Neural cell (in vitro differentiated cells): ENCODE results near the gene DTD1. TPM values are rescaled to one million over a fixed set of nuclear protein-coding genes. Genes with fewer than 3 reads are reported as not detected.

Experiments used
- H2AFZ ChIP-seq: fragments of 200-600, 300-800 bp; sonication (generic), shearing (Covaris generic); 2 replicates; pipeline ENCODE4 v1.6.0; 2014; ENCODE audit warnings: low read depth, mild to moderate bottlenecking, antibody characterized with exemption, low read length, moderate library complexity
- H3F3A ChIP-seq: fragments of 200-600 bp; shearing (Covaris generic); 2 replicates; pipeline ENCODE4 v1.6.1; 2016; ENCODE audit warnings: mild to moderate bottlenecking, moderate library complexity, mixed read lengths, antibody characterized with exemption, low read length; ENCODE audit not compliant: insufficient read depth, poor library complexity, severe bottlenecking
- H3K27ac ChIP-seq: fragments of 200-600, 300-800 bp; sonication (generic), shearing (Covaris generic); 2 replicates; pipeline ENCODE4 v1.5.1; 2014; ENCODE audit warnings: mild to moderate bottlenecking, low read length, moderate library complexity
- H3K27me3 ChIP-seq: fragments of 300-800, 200-600 bp; sonication (generic), shearing (Covaris generic); 2 replicates; pipeline ENCODE4 v1.6.0; 2014; ENCODE audit warnings: mild to moderate bottlenecking, low read depth, low read length, moderate library complexity; ENCODE audit not compliant: insufficient read depth
- H3K36me3 ChIP-seq: fragments of 300-800, 200-600 bp; sonication (generic), shearing (Covaris generic); 2 replicates; pipeline ENCODE4 v1.5.1; 2014; ENCODE audit warnings: mild to moderate bottlenecking, antibody characterized with exemption, low read length, moderate library complexity; ENCODE audit not compliant: insufficient read depth
- H3K4me2 ChIP-seq: fragments of 300-800, 200-600 bp; sonication (generic), shearing (Covaris generic); 2 replicates; pipeline ENCODE4 v1.6.0; 2014; ENCODE audit warnings: mild to moderate bottlenecking, low read length
- H3K4me3 ChIP-seq: fragments of 300-800, 200-600 bp; sonication (generic), shearing (Covaris generic); 2 replicates; pipeline ENCODE4 v1.5.1; 2014; ENCODE audit warnings: mild to moderate bottlenecking, low read length, moderate library complexity
- H3K79me2 ChIP-seq: fragments of 200-600 bp; shearing (Covaris generic); replicated peaks from 2 replicates; pipeline ENCODE4 v1.6.0; 2014; ENCODE audit warnings: mild to moderate bottlenecking, low read length, moderate library complexity; ENCODE audit not compliant: insufficient read depth
- H3K9ac ChIP-seq: fragments of 300-800, 200-600 bp; sonication (generic), shearing (Covaris generic); 2 replicates; pipeline ENCODE4 v1.6.1; 2016; ENCODE audit warnings: mild to moderate bottlenecking, low read length, mixed read lengths
- H3K9me2 ChIP-seq: fragments of 200-600 bp; shearing (Covaris generic); 2 replicates; pipeline ENCODE4 v1.6.1; 2016; ENCODE audit warnings: mild to moderate bottlenecking, low read length, mixed read lengths; ENCODE audit not compliant: insufficient read depth
- H3K9me3 ChIP-seq: fragments of 200-600, 300-800 bp; sonication (generic), shearing (Covaris generic); 2 replicates; pipeline ENCODE4 v1.6.1; 2016; ENCODE audit warnings: mild to moderate bottlenecking, mixed run types, low read length, moderate library complexity, mixed read lengths
- H4K20me1 ChIP-seq: fragments of 200-600 bp; shearing (Covaris generic); 2 replicates; pipeline ENCODE4 v1.6.1; 2016; ENCODE audit warnings: mild to moderate bottlenecking, mixed run types; ENCODE audit not compliant: insufficient read depth
- CTCF ChIP-seq: fragments of 450-650 bp; IDR thresholded peaks from 2 replicates; pipeline ENCODE4 v1.5.1; 2014; ENCODE audit warnings: antibody characterized with exemption, mild to moderate bottlenecking, moderate library complexity; ENCODE audit not compliant: poor library complexity, severe bottlenecking
- EP300 ChIP-seq: fragments of 450-650 bp; conservative IDR thresholded peaks from 2 replicates; pipeline ENCODE4 v1.6.1; 2014; ENCODE audit warnings: antibody characterized with exemption, mild to moderate bottlenecking, moderate library complexity; ENCODE audit not compliant: poor library complexity, severe bottlenecking
- EZH2 ChIP-seq: fragments of 200-600, 300-800 bp; shearing (Covaris generic), sonication (generic); IDR thresholded peaks from 2 replicates; pipeline ENCODE4 v1.6.1; 2014; ENCODE audit warnings: antibody characterized with exemption, low read length, borderline replicate concordance, mild to moderate bottlenecking; ENCODE audit not compliant: insufficient read depth, poor library complexity, severe bottlenecking
- MXI1 ChIP-seq: fragments of 450-650 bp; conservative IDR thresholded peaks from 2 replicates; pipeline ENCODE4 v1.6.1; 2014; ENCODE audit warnings: antibody characterized with exemption, mild to moderate bottlenecking; ENCODE audit not compliant: poor library complexity, severe bottlenecking
- POLR2AphosphoS5 ChIP-seq: IDR thresholded peaks from 2 replicates; pipeline ENCODE4 v1.6.1; 2012
- RAD21 ChIP-seq: fragments of 450-650 bp; conservative IDR thresholded peaks from 2 replicates; pipeline ENCODE4 v1.6.1; 2014; ENCODE audit warnings: antibody characterized with exemption, mild to moderate bottlenecking, moderate library complexity
- REST ChIP-seq: IDR thresholded peaks from 2 replicates; pipeline ENCODE4 v1.6.1; 2012; ENCODE audit warnings: borderline replicate concordance
- SMC3 ChIP-seq: fragments of 450-650 bp; conservative IDR thresholded peaks from 2 replicates; pipeline ENCODE4 v1.6.1; 2014; ENCODE audit warnings: antibody characterized with exemption, mild to moderate bottlenecking, moderate library complexity; ENCODE audit not compliant: poor library complexity
- TAF1 ChIP-seq: IDR thresholded peaks from 2 replicates; pipeline ENCODE4 v1.6.1; 2012; ENCODE audit warnings: low read depth
- polyA plus RNA-seq: library from polyadenylated mRNA; depleted of rRNA; stranded (reverse); fragments of >200 nt; gene quantifications from 2 replicates; pipeline ENCODE4 v1.2.3, GENCODE V29; 2014

DTD1 gene
- polyA plus RNA-seq, 1 donor from 2014 or later, result 337 TPM

- Histone ChIP-seq H3K9me3 (no peaks in the 10 kb centered on the region), H3K4me3 (no peak overlapping the region), H3K9ac (no peak overlapping the region), H4K20me1 (no peaks in the 10 kb centered on the region), H3K9me2 (no peaks in the 10 kb centered on the region), H3K4me2 (no peak overlapping the region), H2AFZ (no peak overlapping the region), H3F3A (no peaks in the 10 kb centered on the region), H3K27ac (no peak overlapping the region), H3K36me3 (no peaks in the 10 kb centered on the region), H3K27me3 (no peaks in the 10 kb centered on the region), H3K79me2 (no peaks in the 10 kb centered on the region)
- TF ChIP-seq EZH2, result no peak
- TF ChIP-seq CTCF, result no peak
- no peak for TF ChIP-seq REST
- TF ChIP-seq SMC3, result no peak
- no peak for TF ChIP-seq MXI1
- TF ChIP-seq TAF1, result no peak
- no peak for TF ChIP-seq POLR2AphosphoS5
- no peak for TF ChIP-seq EP300
- no peak for TF ChIP-seq RAD21
Measured at GRCh38 chr20:18653736-18654447, 66.0 kb downstream of the DTD1 start.

- no peaks in the 10 kb centered on the region for H4K20me1 ChIP-seq
- H3K79me2 ChIP-seq, result no peaks in the 10 kb centered on the region
- H3K4me2 ChIP-seq, result no peak overlapping the region
- no peak for TF ChIP-seq RAD21
- TF ChIP-seq TAF1, result no peak
- no peak for TF ChIP-seq CTCF
- no peak for TF ChIP-seq SMC3
- no peak for TF ChIP-seq EP300
- no peak for TF ChIP-seq POLR2AphosphoS5
- no peak for TF ChIP-seq REST
- TF ChIP-seq EZH2, result no peak
- no peak for TF ChIP-seq MXI1
- no peak overlapping the region for H2AFZ ChIP-seq
- no peak overlapping the region for H3K9ac ChIP-seq
- no peaks in the 10 kb centered on the region for H3K9me2 ChIP-seq
- peak overlapping the region; percentile 11 for H3K27ac ChIP-seq
- no peaks in the 10 kb centered on the region for H3K9me3 ChIP-seq
- no peak overlapping the region for H3K4me3 ChIP-seq
- no peaks in the 10 kb centered on the region for H3K27me3 ChIP-seq
- H3K36me3 ChIP-seq, result no peaks in the 10 kb centered on the region
- H3F3A ChIP-seq, result no peaks in the 10 kb centered on the region
Measured at GRCh38 chr20:18654448-18654773, 66.6 kb downstream of the DTD1 start.
